Neural cell (in vitro differentiated cells): ENCODE data around the gene APBB1IP. TPM values are rescaled to one million over a fixed set of nuclear protein-coding genes. Genes with fewer than 3 reads are reported as not detected.
"Not testable (repeated sequence)": the region's sequence is repeated elsewhere in the genome, so short reads cannot be mapped to it uniquely, and the experiment has no call there.

Experiments used
- H2AFZ ChIP-seq: fragments of 200-600, 300-800 bp; sonication (generic), shearing (Covaris generic); 2 replicates; pipeline ENCODE4 v1.6.0; 2014; ENCODE audit warnings: low read depth, mild to moderate bottlenecking, antibody characterized with exemption, low read length, moderate library complexity
- H3F3A ChIP-seq: fragments of 200-600 bp; shearing (Covaris generic); 2 replicates; pipeline ENCODE4 v1.6.1; 2016; ENCODE audit warnings: mild to moderate bottlenecking, moderate library complexity, mixed read lengths, antibody characterized with exemption, low read length; ENCODE audit not compliant: insufficient read depth, poor library complexity, severe bottlenecking
- H3K27ac ChIP-seq: fragments of 200-600, 300-800 bp; sonication (generic), shearing (Covaris generic); 2 replicates; pipeline ENCODE4 v1.5.1; 2014; ENCODE audit warnings: mild to moderate bottlenecking, low read length, moderate library complexity
- H3K27me3 ChIP-seq: fragments of 300-800, 200-600 bp; sonication (generic), shearing (Covaris generic); 2 replicates; pipeline ENCODE4 v1.6.0; 2014; ENCODE audit warnings: mild to moderate bottlenecking, low read depth, low read length, moderate library complexity; ENCODE audit not compliant: insufficient read depth
- H3K36me3 ChIP-seq: fragments of 300-800, 200-600 bp; sonication (generic), shearing (Covaris generic); 2 replicates; pipeline ENCODE4 v1.5.1; 2014; ENCODE audit warnings: mild to moderate bottlenecking, antibody characterized with exemption, low read length, moderate library complexity; ENCODE audit not compliant: insufficient read depth
- H3K4me2 ChIP-seq: fragments of 300-800, 200-600 bp; sonication (generic), shearing (Covaris generic); 2 replicates; pipeline ENCODE4 v1.6.0; 2014; ENCODE audit warnings: mild to moderate bottlenecking, low read length
- H3K4me3 ChIP-seq: fragments of 300-800, 200-600 bp; sonication (generic), shearing (Covaris generic); 2 replicates; pipeline ENCODE4 v1.5.1; 2014; ENCODE audit warnings: mild to moderate bottlenecking, low read length, moderate library complexity
- H3K79me2 ChIP-seq: fragments of 200-600 bp; shearing (Covaris generic); replicated peaks from 2 replicates; pipeline ENCODE4 v1.6.0; 2014; ENCODE audit warnings: mild to moderate bottlenecking, low read length, moderate library complexity; ENCODE audit not compliant: insufficient read depth
- H3K9ac ChIP-seq: fragments of 300-800, 200-600 bp; sonication (generic), shearing (Covaris generic); 2 replicates; pipeline ENCODE4 v1.6.1; 2016; ENCODE audit warnings: mild to moderate bottlenecking, low read length, mixed read lengths
- H3K9me2 ChIP-seq: fragments of 200-600 bp; shearing (Covaris generic); 2 replicates; pipeline ENCODE4 v1.6.1; 2016; ENCODE audit warnings: mild to moderate bottlenecking, low read length, mixed read lengths; ENCODE audit not compliant: insufficient read depth
- H3K9me3 ChIP-seq: fragments of 200-600, 300-800 bp; sonication (generic), shearing (Covaris generic); 2 replicates; pipeline ENCODE4 v1.6.1; 2016; ENCODE audit warnings: mild to moderate bottlenecking, mixed run types, low read length, moderate library complexity, mixed read lengths
- H4K20me1 ChIP-seq: fragments of 200-600 bp; shearing (Covaris generic); 2 replicates; pipeline ENCODE4 v1.6.1; 2016; ENCODE audit warnings: mild to moderate bottlenecking, mixed run types; ENCODE audit not compliant: insufficient read depth
- CTCF ChIP-seq: fragments of 450-650 bp; IDR thresholded peaks from 2 replicates; pipeline ENCODE4 v1.5.1; 2014; ENCODE audit warnings: antibody characterized with exemption, mild to moderate bottlenecking, moderate library complexity; ENCODE audit not compliant: poor library complexity, severe bottlenecking
- EP300 ChIP-seq: fragments of 450-650 bp; conservative IDR thresholded peaks from 2 replicates; pipeline ENCODE4 v1.6.1; 2014; ENCODE audit warnings: antibody characterized with exemption, mild to moderate bottlenecking, moderate library complexity; ENCODE audit not compliant: poor library complexity, severe bottlenecking
- EZH2 ChIP-seq: fragments of 200-600, 300-800 bp; shearing (Covaris generic), sonication (generic); IDR thresholded peaks from 2 replicates; pipeline ENCODE4 v1.6.1; 2014; ENCODE audit warnings: antibody characterized with exemption, low read length, borderline replicate concordance, mild to moderate bottlenecking; ENCODE audit not compliant: insufficient read depth, poor library complexity, severe bottlenecking
- MXI1 ChIP-seq: fragments of 450-650 bp; conservative IDR thresholded peaks from 2 replicates; pipeline ENCODE4 v1.6.1; 2014; ENCODE audit warnings: antibody characterized with exemption, mild to moderate bottlenecking; ENCODE audit not compliant: poor library complexity, severe bottlenecking
- POLR2AphosphoS5 ChIP-seq: IDR thresholded peaks from 2 replicates; pipeline ENCODE4 v1.6.1; 2012
- RAD21 ChIP-seq: fragments of 450-650 bp; conservative IDR thresholded peaks from 2 replicates; pipeline ENCODE4 v1.6.1; 2014; ENCODE audit warnings: antibody characterized with exemption, mild to moderate bottlenecking, moderate library complexity
- REST ChIP-seq: IDR thresholded peaks from 2 replicates; pipeline ENCODE4 v1.6.1; 2012; ENCODE audit warnings: borderline replicate concordance
- SMC3 ChIP-seq: fragments of 450-650 bp; conservative IDR thresholded peaks from 2 replicates; pipeline ENCODE4 v1.6.1; 2014; ENCODE audit warnings: antibody characterized with exemption, mild to moderate bottlenecking, moderate library complexity; ENCODE audit not compliant: poor library complexity
- TAF1 ChIP-seq: IDR thresholded peaks from 2 replicates; pipeline ENCODE4 v1.6.1; 2012; ENCODE audit warnings: low read depth
- polyA plus RNA-seq: library from polyadenylated mRNA; depleted of rRNA; stranded (reverse); fragments of >200 nt; gene quantifications from 2 replicates; pipeline ENCODE4 v1.2.3, GENCODE V29; 2014

The APBB1IP gene
- polyA plus RNA-seq, 1 donor from 2014 or later, result not detected

- Histone ChIP-seq H3K79me2 (no peaks in the 10 kb centered on the region), H3K27me3 (no peaks in the 10 kb centered on the region), H3K4me2 (no peak overlapping the region), H3K36me3 (no peaks in the 10 kb centered on the region), H3F3A (no peaks in the 10 kb centered on the region), H2AFZ (no peak overlapping the region), H4K20me1 (no peaks in the 10 kb centered on the region), H3K4me3 (no peak overlapping the region), H3K27ac (no peak overlapping the region), H3K9me3 (no peaks in the 10 kb centered on the region), H3K9ac (no peak overlapping the region), H3K9me2 (no peaks in the 10 kb centered on the region)
- no peak for TF ChIP-seq EZH2
- TF ChIP-seq RAD21, result no peak
- no peak for TF ChIP-seq REST
- TF ChIP-seq EP300, result no peak
- no peak for TF ChIP-seq SMC3
- no peak for TF ChIP-seq CTCF
- TF ChIP-seq POLR2AphosphoS5, result no peak
- TF ChIP-seq TAF1, result no peak
- TF ChIP-seq MXI1, result no peak
Observed at GRCh38 chr10:26503911-26504310, 65.8 kb downstream of the APBB1IP start.

GRCh38 chr10:26504429-26504828 lies 66.3 kb downstream of the APBB1IP start:
- not testable (repeated sequence) for H3F3A ChIP-seq, H3K9me2 ChIP-seq, H3K4me2 ChIP-seq, H3K79me2 ChIP-seq, H3K27me3 ChIP-seq, H3K9ac ChIP-seq, H3K4me3 ChIP-seq, H2AFZ ChIP-seq, H3K27ac ChIP-seq, H4K20me1 ChIP-seq, H3K36me3 ChIP-seq, H3K9me3 ChIP-seq

- Histone ChIP-seq H3K9ac (no peak overlapping the region), H3K36me3 (no peaks in the 10 kb centered on the region), H3F3A (no peaks in the 10 kb centered on the region), H3K4me3 (no peak overlapping the region), H2AFZ (no peak overlapping the region), H4K20me1 (no peaks in the 10 kb centered on the region), H3K9me2 (no peaks in the 10 kb centered on the region), H3K27me3 (no peaks in the 10 kb centered on the region), H3K4me2 (no peak overlapping the region), H3K27ac (no peak overlapping the region), H3K79me2 (no peaks in the 10 kb centered on the region), H3K9me3 (no peaks in the 10 kb centered on the region)
- TF ChIP-seq TAF1, result no peak
- no peak for TF ChIP-seq RAD21
- no peak for TF ChIP-seq MXI1
- TF ChIP-seq EP300, result no peak
- no peak for TF ChIP-seq SMC3
- TF ChIP-seq REST, result no peak
- no peak for TF ChIP-seq POLR2AphosphoS5
- no peak for TF ChIP-seq EZH2
- TF ChIP-seq CTCF, result no peak
Observed at GRCh38 chr10:26505491-26505890, 67.3 kb downstream of the APBB1IP start.
